NK-92 treated with Interleukin-12 subunit alpha and Interleukin-12 subunit beta, amount 100 ng/mL, for 24 hours (cell line): ENCODE results near the gene CLEC16A.
"Not testable (repeated sequence)": the region's sequence is repeated elsewhere in the genome, so short reads cannot be mapped to it uniquely, and the experiment has no call there.

Experiments
- DNase-seq: peaks from one replicate; lab custom pipeline; 2025; lab: John Stamatoyannopoulos, UW

Gene CLEC16A

DNA sequence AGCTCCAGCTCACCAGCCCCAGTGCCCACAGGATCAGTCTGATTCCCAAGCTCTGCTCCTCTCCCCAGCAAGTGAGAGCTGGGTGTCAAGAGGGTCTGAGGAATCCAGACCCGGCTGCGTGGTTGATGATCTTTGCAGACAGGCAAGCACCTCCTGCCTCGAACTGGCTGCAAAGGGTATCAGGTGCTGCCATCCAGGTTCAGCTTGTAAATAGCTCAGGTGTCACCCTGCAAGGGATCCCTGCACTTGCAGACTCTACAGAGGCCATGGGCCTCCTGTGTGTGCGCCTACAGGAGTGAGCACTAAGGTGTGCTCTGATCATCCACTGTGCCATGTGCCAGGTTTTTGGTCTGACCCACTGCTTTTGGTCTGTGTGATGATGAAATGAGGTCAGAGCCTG is 18.3 kb upstream of the CLEC16A start:
- no peak for DNase-seq

DNA sequence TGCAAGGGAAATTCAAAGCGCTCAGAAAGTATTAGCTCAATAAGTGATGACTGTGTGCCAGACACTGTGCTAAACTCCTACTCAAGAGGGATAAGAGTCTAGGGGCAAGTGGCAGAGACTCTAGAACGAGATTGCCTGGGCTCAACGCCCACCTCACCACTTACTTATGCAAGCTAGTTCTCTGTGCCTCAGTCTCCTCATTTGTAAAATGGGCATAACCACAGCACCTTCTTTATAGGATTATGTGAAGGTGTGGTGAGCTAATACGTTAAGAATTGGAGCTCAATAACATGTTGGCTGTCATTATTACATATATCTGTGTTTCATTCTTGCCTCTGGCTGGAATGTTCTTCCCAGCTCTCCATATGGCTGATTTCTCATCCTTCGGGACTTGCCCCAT is 17.5 kb upstream of the CLEC16A start:
- no peak for DNase-seq

DNA sequence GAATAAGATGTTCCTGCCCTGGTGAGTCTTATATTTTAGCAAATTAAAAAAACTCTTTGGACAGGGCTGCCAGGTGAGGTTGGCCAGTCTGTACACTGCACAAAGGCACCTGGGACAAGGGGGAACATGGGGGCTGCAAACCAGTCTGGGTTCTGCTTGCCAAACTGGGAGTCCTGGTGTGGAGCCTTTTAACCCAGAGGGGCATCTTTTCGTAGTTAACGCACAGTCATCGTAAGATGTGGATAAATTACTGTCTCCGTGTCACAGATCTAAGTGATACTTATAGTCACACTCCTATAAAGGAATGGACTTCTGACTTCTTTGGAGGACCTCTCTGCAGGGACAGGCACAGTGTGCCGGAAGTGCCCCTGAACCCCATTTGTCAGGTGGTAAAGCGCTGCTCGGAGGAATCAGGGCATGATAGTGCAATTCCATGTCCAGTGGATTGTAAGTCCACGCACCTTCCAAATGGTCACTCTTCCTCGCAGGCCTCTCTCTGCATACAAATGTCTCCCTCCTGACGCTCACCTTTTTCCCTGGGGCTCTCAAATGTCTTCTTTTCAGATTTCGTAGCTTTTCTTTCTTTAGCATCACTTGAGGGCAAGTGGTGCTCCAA is 16.8 kb upstream of the CLEC16A start:
- DNase-seq, result no peak

DNA sequence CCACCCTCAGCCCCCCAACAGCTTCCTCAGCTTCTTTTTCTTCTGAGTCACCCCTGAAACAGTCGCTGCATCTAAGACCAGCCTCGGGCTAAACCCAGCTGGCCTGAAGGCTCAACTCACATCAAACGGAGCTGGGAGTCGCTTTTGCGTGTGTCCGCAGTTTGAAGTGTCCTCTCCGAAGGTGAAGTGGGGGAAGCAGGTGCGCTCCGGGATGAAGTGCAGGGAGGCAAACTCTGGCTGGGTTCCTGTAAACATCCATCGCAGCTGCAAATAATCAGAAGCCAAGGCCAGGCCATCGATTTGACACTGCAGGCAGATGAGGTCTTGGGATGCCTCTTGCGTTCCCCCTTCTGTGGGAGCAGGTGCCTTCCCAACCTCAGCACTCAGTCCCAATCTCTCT is 15.3 kb upstream of the CLEC16A start:
- not testable (repeated sequence) for DNase-seq

DNA sequence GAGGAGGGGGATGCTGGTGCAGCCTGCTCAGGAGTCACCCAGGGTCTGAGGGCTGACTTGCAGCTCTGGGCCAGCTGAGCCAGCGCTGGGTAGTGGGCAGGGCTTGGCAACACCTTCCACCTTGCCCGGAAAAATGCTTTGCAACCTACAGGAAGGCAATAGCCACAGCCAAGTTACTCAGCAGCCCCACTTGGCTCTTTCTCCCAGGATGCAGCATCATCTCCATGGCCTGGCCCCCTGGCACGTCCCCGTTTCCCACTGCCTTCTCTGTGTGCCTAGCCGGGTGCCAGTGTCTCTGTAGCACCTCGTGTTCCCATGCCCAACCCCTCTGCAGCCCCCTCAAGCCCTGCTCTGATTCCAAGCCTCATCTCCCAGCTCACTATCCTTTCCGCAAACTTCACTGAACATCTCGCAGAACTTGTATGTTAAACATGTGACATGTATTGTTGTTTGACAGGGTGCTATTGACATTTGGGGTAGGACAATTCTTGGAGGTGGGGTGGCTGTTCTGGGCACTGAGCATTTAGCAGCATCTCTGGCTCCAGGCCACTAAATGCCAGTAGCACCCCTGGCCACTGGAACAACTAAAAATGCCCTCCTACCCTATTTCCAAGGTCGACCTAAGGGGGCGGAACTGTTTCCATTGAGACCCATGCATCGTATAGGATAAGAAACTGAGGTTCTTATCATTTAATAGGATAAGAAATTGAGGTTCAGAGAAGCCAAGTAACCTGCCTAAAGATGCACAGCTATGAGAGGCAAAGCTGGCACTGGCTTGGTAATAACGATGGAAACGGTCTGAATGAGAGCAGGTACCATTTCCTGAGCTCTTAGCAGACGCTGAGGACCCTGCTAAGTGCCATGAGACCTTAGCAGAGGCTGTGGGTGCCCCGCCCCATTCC is 14.3 kb upstream of the CLEC16A start:
- DNase-seq, result no peak

DNA sequence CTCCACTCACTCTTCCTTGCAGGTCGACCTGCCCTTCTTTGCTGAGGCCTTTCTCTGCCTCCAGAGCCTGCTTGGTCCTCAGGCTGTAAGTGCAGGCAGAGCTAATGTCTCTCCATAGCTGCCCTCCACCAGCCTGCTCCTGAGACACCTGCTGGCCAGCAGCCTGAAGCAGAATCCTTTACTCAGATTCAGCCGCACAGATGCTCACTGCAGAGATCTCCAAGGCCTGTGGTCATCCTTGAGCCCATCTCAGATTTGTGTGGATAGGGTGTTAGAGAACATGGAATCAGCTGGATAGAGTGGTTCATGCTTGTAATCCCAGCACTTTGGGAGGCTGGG is 13.6 kb upstream of the CLEC16A start:
- DNase-seq, result no peak

DNA sequence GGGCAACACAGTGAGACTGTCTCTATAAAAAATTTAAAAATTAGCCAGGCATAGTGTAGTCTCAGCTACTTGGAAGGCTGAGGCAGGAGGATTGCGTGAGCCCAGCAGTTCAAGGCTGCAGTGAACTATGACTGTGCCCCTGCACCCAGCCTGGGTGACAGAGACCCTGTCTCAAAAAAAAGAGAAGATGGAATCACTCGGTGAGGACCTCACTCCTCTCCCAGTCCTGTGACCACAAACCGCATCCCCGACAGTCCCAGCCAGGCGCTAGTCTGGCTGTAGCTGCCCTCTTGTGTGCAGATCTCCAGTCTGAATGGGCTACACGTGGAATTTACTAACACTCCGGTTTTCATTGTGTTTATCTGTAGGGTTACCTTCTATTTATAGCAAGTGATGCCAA is 13.2 kb upstream of the CLEC16A start:
- DNase-seq, result no peak

DNA sequence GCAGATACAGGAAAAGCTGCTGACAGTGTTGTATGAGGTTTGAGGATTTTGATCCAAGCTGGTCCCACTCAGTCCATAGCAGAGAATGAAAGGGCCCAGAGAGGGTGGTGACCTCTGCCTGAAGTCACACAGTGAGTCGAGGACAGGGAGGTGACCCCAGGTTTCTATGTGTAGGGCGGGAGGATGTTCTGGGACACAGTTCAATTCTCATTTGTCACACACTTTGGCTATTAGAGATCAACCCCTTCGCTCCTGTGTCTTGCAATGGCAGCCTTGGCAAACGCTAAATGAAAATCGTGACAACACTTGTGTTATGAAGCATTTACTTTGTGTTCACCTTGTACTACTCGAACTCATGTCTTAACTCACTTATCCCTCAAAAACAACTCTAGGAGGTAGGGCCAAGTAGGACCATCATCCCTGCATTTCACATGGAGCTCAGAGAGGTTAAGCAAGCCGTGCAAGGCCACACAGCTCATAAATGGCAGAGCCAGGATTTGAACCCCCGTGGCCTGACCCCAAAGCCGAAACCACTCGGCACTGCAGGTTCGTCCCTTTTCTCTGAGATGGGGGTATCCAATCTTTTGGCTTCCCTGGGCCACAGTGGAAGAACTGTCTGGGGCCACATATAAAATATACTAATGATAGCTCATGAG is 12.3 kb upstream of the CLEC16A start:
- no peak for DNase-seq

DNA sequence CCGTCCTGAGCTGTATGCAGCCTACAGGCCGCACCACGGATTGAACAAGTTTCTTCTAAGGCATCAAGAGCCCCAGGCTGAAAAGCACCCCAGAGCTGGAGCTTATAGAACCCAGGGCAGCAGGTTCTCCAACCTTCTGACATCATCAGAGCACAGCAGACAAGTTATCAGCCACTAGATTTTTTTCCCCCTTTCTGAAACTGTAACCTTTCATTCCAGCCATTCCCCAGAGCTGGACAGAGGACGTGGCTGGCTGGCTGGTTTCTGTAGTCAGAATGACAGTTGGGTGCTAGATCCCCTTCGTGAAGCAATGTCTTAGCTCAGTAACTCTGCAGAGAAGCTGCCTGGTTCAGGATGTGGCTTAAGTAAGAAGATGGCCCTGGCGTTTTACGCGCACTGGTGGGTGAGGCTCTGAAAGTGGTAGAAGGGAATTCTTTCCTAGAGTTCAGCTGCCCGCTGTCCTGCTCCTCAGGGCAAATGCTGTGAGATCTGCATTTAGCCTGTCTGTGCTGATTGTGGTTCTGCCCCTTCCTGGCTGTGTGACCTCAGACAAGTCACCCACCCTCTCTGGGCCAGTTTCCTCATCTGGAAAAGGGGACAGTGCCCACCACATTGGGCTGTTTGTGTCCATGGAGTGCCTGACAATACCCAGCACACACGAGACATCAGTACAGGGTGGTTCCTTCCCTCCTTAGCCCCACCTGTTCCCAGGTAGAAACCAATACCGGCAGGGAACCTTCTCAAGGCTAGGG is 11.2 kb upstream of the CLEC16A start:
- no peak for DNase-seq

DNA sequence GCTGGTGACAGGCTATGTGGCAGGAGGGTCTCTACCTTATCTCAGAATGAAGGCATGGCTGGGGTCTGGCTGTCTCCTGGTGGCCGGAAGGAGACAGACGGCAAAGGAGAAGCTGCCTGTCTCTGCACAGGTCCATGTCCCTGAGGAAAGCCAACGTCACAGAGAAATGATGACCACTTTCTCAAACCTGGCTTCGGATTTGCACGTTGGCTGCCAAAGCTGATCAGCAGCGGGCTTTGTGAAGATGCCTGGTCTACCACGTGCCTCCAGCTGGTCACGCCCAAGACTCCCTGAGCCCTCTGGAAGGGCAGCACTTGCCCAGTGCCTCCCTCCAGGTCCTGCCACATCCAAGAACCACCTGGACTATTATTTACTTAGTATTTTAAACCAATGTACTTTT is 10.5 kb upstream of the CLEC16A start:
- DNase-seq, result no peak

DNA sequence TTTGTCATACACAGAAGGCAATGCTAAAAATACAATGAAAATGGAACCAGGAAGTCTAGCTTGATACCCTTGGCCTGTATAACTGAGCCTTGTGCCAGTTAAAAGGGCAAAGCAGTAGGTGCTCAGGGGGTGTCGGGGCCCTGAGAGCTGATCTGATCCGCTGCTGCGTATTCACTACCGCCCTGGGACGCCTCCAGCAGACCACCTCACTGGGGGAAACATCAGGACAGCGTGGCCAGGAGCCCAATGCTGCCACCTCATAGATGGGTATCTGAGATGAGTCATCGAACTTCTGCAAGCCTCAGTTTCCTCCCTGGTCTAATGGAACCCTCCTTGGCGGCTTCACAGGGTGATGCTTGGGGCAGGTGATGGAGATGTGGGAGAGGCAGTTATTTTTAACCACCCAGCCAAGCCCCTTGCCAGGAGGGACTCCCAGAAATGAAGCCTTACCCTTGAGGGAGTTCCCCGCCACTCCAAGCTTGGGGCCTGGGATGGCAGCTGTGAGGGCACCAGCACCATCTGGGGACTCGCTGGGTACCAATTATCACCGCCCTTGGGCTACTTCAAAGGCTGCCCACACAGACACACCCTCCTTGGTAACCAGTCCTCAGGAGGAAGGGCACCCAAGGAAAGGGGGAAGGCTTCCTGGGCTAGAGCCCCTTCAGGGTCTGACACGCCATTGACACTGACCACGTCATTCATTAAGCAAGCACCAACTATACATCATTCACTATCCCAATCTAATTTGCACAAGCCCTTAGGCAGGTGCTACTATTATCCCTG is 9.8 kb upstream of the CLEC16A start:
- no peak for DNase-seq

DNA sequence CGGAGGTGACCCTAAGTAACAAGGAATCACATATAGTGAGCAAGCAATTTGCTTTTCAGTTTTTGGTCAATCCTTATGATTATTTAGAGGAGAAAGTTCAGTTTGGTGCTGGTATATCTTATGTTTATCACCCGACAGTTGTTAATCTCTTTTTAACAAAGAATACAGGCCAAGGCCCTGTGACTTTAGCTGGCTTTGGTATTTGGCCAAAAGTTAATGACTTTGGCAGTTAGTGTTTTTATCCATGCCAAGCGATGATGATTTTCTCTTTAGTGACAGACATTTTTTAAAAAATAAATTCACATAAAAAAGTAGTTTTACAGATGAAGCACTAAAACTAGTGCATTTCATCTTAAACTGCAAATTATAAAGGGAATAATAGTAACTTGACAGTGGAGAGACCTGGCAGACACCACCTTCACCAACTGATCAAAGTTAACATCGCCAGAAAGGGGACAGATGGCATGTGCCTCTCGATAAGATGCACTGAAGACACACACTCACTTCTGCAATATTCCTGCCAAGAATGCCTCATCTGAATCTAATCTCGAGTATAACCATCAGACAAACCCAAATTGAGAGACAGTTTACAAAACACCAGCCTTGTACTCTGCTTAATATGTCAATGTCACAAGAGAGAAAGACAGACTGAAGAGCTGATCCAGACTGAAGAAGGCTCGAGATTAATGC is 9.0 kb upstream of the CLEC16A start:
- DNase-seq, result no peak

DNA sequence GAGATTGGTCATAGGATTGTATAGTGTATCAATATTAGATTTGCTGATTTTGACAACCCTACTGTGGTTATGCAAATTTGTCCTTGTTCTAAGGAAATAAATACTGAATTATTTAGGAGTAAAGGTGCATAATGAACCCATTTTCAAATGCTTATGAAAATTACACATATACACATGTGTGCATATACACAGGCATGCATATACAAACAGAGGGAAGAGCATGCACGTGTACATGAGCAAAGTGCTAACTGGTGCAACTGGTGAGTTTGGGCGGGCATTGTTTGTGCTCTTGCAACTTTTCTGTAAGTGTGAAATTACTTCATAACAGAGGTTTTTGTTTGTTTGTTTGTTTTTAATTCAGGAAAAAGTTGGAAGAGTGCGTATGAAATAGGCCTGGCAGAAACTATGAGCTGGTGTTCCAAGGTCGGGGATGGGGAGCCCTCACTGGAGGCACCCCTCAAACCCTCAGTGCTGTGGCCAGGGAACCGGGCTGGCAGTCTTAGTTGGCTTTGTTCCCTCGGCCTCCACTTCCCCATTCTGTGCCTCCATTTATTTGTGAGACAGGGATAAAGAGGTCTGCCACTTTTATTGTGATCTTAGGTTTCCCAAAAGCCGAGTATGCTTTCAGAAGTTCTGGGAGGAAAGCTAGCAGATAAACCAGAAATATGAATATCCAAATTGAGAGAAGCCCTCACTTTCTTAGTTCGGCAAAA is 7.9 kb upstream of the CLEC16A start:
- DNase-seq, result no peak

DNA sequence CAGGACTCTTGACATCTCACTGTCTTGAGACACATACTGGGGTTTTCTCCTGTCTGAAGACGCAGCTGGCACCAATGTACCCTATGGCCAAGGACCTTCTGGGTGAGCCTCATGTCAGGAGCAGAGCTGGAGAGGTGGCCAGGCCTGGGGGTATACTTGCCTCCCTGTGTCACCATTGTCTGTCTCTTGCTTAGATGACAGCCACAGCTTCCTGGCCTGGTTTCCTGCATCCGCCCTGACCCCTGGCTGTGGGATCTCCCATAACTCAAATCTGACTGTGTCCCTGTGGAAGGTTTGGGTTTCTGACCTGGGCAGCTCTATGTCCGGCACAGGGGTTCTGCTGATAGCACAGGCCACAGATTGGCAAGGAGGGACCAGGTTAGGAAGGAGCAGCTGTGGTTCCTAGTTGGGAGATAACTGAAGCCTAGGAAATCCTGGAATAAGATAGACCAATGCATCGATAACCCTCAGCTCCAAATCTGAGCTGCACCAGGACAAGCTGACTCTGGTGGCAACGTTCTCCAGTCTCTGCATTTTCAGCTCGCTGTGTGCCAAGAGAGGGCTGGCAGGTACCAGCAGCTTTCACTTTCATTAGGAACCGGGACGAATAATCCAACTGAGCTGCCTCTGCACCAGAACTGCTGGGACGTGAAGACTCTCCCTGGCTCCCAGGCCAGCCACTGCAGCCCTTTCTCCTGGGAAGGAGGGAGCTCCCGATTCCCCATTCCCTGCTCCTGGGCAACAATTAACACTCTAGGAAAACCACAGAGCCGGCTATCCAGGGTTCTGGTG is 7.1 kb upstream of the CLEC16A start:
- DNase-seq, result no peak

DNA sequence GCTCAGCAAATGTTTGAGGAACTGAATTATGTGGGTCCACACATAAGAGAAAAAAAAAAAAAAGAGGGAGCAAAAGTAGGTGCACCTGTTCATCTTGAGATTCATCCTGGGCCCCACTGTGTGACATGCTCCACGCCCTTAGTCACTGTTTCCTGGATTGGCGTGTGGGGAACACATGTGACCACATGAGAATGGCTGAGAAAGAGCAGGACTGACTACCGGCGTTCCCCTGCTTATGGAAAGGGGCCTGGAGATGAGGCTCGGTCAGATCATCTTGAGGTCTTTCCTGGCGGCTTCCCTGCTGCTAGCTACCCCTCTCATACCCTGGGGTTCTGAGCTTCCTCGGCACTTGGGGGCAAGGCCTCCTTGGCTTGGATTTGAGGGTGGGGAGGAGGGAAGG is 6.0 kb upstream of the CLEC16A start:
- no peak for DNase-seq

DNA sequence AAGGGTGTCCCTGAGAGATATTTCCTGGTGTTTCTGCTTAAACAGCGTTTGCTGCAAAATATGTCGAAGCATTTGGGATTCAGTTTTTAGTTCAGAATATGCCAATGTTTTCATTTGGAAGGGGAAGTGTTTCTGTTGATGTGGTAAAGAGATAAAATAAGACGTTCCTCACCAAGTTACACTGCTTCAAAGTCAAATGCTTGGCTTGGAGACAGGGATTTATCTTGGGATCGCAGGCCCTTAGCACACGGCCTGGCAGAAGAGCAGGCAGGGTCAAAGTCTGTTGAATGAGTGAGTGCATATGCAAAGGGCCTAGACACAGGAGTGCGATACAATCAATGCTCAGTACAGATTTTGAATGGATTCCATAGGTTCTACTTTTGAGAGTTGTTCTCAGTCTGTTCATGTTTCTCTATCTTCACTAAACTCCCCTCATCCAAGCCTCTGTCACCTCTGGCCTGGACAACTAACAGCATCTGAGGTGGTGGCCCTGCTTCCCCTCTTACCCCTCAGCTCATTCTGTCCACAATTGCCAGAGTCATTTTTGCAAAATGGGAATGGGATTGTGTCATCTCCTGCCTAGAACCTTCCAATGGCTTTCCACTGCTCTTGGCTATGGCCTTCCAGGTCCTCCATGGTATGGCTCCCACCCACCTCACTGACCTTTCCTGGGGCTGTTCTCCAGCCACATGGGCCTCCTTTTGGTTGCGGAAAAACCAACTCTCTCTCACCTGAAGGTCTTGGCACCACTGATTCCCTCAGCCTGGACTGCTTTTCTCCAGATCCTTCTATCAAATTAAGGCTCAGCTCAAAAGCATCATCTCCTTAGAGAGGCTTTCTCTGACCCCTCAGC is 5.3 kb upstream of the CLEC16A start:
- DNase-seq, result no peak

DNA sequence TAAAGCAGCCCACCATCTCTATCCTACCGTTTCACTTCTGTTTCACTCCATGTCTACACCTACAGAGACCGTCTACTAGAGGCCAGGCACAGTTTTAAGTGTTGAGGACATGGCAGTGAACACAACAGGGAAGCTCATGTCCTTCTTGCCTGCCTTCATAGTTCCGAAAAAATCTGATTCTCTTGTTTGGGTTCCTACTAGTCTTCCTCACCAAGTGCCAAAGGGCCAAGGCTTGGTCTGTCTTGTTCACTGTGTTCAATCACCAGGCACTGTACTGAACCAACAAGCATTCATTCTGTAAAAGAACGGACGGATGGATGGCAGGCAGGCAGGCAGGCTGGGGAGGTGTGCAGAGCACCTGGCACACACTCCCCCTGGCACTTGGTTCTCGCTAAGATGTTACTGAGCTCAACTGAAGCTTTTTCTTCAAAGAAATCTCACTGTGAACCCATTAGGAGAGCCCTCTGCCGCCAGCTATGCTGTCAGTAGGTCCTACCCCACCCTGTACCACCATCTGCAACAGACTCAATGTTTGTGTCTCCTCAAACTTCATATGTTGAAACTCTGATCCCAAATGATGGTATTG is 4.6 kb upstream of the CLEC16A start:
- no peak for DNase-seq

DNA sequence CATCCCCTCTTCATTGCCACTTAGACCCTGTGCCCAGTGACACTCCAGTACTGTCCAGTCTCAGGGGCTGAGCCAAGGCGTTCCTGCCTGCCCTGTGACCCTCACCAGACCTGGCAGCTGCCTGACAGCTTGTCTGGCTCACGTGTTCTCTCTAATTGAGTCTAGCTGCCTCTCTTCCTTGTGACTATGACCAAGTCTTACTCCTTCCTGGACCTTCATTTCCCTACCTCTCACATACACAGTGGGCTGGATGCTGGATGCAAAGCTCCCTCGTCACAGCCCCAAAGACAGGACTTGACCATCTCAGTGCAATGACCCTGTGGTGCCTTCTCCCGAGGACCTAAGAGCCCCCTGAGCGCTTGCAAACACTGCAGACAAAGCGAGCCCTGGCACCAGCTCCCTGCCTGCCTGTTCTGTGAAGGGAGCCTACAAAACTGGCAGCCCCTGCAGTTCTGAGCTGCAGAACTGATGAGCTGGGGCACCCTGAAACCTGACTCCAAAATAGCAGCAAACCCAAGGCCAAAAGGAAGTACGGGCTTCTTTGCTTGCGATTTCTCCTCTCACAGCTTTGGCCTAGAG is 3.8 kb upstream of the CLEC16A start:
- no peak for DNase-seq
